GM19467 (cell line): ENCODE data around the gene PRPF6.
A peak's percentile ranks its signal among the peaks of the same experiment; 100 is the strongest.

Experiments used
- ATAC-seq: cut with Tn5 transposase; IDR thresholded peaks from one replicate; pipeline ENCODE4 v1.9.1; 2021; ENCODE audit warnings: mild to moderate bottlenecking, moderate library complexity; ENCODE audit not compliant: unreplicated experiment

Gene PRPF6

DNA sequence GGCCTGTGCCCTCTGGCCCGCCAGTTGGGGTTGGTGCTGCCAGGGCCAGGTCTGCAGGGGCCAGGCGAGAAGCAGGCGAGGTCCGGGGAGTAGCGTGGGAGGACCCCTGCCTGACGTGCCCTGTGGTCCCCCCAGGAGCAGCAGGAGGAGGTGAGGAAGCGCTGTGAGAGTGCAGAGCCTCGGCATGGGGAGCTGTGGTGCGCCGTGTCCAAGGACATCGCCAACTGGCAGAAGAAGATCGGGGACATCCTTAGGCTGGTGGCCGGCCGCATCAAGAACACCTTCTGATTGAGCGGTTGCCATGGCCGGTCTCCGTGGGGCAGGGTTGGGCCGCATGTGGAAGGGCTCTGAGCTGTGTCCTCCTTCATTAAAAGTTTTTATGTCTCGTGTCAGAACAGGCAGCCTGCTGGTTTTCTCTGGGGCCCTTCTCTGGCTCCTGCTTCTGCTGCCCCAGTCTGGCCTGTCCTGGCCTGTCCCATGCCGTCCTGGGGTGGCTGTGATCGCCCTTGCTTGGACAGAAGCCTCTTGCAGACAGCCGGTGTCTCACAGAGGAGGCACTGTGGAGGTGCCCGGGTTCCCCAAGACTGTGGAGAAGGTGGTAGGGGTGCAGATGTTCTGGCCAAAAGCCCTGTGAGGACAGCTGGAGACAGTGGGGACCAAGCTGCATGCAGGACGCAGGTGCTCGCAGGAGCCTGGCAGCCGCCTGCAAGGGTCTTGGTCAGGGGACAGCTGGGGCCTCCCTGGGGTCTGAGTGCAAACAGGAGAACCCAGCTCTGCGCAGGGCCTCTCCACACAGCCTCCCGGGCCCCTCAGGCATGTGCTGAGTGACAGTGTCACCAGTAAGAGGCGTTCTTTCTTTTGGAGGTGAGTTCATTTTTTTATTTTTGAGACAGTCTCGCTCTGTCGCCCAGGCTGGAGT, 52.0 kb downstream of the PRPF6 start:
- no peak for ATAC-seq

DNA sequence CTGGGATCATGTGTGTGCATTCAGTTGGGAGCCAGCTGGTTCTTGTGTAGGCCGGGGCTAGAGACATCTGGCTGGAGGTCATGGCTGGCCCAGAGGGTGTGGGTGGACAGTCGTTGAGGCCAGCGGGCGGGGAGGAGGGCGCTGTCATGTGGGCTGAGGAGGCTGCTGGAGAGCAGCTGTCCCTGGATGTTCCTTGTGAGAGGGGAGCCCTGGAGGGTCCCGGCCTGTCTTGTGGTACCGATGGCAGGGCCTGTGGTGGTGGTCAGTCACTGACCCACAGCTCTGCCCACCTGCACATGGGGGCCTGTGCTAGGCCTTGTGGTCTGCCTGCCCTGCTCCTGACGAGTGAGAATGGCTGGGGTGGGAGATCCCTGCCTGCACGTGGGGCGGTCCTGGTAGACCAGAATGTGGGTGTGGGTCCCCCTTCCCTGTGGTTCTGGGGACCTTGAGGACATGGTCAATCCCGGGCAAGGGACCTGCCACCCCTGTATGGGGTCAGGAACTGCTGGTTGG, 53.1 kb downstream of the PRPF6 start:
- ATAC-seq = no peak

DNA sequence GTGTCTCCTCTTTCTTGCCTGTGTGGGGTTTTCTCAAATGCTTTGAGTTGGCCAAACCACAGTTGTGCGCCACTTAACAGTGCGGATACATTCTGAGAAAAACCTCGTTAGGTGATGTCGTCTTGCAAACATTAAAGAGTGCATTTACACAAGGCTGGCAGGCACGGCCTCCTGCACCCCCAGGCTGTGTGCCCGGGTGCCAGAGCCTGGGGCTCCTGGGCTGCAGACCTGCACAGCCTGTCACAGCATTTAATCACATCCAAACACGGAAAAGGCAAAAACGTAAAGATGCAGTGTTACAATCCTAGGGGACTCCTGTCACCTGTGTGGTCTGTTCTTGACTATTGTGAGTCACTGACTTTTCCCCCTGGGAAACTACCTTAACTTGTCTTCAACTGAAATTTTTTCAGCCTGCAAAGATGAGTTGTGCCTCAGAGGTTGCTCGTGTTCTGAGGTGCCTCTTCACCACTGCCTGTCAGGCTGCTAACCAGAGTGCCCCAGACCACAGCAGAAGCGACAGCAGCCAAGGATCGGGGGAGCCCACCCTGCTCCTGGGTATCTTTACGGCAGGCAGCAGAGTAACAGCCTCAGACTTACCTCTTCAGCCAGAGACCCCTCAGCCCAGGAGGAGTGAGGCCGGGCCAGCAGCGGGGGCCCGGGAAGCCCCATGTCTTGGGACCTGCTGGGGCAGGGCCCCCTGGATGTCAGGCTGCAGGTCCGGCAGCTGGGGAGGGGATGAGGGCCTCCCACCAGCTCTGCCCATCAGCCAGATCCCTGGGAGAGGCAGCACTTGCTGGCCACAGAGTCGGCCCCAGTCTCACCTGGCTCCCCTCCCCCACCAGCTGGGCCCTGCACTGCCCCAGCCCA, 54.4 kb downstream of the PRPF6 start:
- no peak for ATAC-seq

DNA sequence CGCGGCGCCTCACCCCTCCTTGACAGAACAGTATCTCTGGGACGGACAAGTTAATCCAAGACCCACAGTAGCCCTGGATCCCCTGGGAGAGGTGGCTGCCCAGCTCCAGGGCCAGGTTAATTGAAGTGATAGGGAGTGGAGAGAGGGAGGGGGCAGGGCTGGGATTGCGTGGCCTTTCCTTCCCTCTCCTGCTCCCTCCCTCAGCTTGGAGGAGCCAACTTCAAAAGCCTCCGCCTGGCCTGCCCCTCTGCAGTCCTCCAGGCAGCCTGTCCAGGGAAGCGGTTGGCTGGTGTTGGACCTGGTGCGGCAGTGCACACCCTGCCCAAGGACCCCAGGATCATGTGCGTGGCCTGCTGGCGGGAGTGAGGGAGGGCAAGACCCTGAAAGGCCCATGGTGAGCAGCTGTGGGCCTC, 55.0 kb downstream of the PRPF6 start, which contains the start of gene C20orf204:
C20orf204 (plus strand) TSS at position 250 of the 413 bp plus-strand sequence; CDS start at position 392, 142 bp downstream.
- ATAC-seq = no peak

DNA sequence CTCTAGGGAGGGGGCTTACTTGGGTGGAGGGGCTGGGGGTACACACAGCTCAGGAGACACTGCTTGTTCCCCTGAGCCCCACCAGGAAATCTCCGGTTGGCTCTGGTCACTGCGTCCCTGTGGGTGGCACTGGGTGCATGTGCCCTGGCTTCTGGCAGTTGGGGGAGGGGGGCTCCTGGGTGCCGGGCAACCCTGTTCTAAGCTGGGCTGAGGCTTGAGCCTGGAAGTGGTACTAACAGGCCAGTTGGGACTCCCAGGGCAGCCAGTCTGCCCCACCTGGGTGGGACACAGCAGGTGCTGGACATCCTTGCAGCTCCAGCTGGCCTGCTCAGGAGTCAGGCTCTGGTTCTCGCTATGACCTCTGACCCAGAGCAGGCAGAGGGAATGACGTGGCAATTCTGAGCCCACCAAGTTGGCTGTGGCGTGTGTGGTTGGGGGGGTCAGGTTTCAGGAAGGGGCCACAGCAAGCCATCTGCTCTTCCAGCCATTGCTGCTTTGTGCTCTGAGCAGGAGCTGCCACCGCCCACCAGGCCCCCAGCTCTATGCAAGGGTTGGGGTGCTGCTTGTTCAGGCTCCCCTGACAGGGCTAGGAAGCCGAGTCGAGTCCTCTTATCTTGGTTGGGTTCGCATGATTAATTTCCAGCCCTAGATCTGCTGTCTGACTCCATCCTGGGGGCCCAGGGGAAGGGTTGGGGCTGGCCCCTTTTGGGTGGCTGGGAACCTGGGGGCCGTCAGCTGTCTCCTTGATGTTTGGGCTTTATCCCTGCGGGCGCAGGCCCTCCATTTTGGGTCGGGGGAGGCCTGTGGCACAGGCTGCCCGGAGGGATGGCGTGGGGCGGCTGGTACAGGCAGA, 55.6 kb downstream of the PRPF6 start:
- no peak for ATAC-seq

DNA sequence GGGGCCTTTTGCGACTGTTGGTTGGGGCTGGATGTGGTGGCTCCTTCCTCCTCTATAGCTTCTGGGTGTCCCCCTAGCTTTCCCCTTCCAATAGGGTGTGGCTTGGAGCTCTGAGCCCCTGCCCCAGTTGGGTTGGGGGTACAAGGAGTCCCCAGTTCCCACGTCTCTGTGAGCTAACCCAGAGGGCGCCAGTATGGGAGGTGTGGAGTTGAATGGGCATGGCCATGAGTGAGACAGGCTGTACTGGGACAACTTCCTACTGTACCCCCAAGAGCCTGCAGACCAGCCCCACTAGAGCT, 56.2 kb downstream of the PRPF6 start:
- ATAC-seq = no peak

DNA sequence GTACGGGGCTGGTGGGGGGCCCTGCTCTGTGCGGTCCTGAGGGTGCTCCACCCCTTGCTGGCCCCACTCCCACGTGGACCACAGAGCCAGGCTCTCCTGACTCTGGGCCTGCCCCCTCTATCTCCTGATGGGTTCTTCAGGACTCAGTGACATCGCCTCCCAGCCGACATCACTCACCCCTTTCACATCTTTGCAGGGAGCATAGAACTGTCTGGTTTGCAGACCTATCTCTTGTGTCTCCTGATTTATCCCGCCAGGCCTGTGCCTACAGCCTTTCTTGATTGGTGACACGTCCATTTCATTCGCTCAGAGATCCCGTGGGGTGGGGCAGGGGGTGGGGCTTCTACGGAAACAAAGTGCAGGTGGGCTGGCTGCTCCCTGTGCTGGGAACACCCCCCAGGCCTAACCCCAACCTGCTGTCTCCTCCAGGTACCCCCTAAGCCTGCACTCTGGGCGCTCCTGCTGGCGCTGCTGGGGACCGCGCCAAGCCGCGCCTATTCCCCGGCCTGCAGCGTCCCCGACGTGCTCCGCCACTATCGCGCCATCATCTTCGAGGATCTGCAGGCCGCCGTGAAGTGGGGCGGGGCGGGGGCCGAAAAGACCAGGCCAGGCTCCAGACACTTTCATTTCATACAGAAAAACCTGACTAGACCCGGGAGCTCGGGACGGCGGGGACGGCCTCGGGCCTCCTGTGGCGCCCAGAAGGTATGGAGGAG, 56.7 kb downstream of the PRPF6 start:
- ATAC-seq = no peak

DNA sequence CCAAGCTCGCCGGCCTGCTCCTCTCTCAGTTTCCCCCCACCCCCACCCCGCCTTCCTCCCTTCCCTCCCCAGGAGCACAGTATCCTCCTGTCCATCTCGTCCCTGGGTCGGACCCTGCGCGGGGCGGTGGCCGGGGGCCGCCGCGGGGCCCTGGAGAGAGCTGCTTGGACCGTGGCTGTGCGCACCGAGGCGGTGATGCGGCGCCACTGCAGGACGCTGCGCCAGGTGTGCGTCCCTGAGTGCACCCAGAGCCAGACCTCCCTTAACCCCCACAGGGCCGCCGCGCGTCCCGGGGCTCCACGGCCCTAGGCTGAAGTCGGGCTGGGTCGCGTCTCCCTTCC, 57.3 kb downstream of the PRPF6 start:
- ATAC-seq = peak; percentile 19

DNA sequence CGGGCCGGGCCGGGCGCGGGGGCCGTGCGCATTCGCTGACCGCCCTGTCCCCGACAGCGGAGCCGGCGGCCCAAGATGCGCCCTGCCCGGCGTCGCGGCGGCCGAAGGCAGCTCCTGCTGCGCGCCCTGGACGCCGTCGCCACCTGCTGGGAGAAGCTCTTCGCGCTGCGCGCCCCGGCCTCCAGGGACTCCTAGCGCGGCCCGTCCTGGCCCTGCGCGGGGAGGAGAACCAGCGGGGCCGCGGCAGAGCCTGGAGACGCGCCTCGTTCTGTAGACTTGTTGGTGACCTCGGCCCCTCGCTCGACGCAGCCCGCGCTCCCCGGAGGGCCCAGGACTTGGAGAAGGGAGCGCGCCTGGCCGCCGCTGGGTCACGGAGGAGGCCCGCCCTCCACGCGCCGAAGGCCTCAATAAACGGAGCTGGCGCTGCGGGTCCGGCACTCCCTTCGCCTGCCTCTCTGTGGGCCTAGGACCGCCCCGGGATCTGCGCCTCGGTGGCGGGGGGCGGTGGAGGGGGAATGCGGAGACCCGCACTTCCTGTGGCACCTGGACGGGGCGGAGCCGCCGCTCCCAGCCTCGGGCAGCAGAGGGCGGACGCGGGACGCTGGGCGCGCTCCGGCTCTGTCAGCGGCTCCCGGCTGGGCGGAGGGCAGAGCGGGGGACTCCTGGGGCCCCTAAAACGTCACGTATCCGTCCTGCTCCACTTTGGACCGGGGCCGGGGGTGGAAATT, 57.8 kb downstream of the PRPF6 start:
- ATAC-seq = peak; percentile 39

DNA sequence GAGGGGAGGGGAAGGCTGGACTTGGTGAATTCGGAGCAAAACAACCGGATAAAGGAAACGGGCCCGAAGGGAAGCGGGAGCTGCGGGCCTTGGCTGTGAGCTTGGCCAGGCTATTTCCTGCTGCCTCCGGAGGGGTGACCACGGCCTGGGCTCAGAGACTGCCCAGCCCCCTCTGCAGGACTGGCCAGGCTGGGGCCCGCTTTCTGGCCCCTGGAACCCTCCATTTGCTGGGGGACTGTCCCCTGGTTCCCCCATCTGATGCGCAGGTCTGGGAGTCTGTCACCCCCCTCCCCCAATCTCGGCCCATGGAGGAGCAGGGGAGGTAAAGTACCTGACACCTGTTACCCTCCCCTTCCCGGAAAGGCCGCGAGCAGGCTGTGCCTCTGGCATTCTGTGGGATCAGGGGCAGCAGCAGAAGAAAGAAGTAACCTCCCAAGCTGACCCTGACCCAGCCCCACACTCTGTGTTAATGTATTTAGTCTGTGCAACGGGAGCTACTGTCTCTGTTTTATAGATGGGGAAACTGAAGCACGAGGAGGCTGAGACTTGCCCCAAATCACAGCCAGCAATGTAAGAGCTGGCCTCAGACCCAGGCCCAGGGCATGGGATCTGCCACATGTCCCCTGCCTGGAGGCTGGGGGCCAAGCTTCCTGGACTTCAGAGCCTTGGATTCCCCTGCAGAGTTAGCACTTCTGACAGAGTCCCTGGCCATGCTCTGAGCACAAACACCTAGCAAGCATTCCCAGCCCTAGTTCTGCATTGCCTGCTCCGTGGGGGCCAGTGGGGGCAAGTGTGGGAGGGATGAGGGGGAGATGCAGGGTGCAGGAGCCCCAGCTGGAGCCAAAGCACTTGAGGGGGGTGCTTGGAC, 58.6 kb downstream of the PRPF6 start:
- ATAC-seq = peak; percentile 3

DNA sequence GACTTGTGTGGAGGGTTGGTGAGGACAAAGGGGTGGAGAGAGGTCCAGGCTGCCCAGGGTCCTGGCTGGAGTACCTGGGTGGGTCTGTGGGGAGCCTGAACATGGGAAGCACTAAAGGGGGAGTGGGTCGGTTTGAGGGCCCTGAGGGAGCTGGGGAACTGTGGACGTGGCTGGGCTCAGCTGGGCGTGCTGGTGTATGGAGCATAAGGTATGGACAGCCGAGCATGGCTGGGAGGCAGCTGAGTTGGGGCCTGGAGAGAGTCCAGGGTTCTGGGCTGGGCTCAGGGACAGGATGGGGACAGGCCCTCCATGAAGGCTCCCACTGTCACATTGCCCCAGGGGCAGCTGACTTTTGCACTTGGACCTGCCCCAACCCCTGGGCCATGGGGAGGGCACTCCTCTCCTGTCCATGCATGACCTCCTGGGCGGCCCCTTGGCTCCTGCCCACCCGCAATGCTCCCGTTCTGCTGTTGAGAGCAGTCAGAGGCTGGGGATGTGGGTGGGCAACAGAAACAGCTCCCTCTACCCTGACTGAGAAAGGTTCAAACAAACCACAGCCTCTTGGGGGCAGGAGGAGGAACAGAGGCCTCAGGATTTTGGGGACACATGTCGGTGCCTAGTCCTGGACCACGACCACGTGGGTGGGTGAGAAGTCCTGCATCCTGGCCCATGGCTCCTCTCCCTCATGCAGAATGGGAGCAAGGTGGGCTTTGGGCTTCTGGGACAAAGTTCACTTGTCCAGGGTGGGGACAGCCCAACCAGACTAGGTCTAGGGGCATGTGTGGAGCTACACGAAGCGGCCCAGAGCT, 59.5 kb downstream of the PRPF6 start:
- ATAC-seq = no peak

DNA sequence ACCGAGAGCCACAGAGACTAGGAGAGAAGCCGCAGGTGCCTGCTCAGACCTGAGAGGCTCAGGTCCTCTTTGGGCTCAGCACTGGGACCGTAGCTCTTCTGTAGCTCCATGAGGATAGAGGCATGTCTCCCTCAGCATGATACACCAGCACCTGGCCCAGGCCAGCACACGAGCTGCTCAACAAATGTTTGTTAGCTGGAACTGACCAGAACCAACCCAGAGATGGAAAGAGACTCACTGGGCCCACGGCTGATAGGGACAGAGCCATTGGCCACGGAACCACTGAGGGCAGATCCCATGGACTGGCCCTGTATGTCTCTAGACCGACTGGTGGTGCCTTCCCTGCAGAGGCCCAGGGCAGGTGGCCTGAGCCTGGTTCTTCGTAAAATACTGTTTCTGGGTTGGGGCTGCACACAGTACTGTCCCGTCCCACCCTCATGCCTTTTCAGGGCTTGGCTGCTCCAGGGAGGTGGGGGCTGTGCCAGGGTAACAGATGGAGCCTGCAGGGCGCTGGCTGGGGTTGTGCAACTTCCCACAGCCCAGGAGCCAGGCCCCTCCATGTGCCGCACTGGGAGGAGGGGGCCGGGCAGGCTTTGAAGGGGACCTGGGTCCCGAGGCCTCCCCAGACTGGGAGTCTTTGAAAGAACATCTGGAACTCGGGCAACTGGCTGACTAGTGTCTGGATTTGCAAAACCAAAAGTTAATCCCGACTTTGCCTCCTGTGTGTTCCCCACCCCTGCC, 60.3 kb downstream of the PRPF6 start:
- no peak for ATAC-seq

DNA sequence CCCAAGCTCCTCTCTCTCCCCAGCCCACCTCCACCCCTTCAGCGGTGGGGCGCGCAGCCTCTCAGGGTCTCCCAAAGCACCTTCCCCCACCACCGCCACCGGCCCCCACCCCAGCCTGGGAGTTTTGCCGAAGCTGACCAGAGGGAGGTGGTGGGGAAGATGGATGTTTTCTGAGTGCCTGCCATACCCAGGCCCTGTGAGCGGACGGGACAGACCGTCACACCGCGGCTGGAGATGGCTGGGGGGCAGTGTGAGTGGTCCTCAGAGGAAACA, 60.8 kb downstream of the PRPF6 start:
- no peak for ATAC-seq

DNA sequence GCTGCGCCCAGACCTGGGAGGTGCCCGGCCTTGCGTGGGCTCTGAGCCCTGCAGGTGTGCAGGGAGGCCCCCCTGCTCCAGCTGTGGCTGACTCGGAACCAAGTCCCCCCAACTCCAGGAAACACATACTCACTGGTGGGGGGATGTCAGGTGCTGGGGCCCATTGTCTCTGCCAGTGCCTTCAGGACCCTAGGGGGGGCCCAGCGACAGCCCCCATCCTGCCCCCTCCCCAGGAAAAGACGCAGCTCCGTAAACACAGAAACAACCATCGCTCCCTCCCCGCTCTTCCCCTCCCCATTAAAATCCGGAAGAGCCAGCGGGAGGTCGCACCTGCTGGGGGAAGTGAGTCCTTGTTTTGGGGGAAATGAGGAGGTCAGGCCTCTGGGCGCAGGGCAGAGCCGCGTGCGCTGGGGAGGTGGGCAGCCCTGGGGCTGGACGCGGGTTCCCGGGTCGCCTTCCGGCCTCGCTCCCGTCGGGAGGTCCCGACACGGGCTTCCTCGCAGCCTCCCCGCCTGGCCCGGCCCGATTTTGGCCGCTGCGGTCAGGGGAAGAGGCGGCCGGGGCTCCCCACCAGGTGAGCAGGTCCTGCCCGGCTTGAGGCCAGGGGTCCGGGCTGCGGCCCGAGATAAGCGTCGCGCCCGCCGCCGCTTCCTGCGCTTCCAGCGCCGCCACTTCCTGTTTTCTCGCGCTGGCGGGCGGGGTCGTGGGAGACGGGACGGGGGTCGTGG, 61.3 kb downstream of the PRPF6 start:
- no peak for ATAC-seq

DNA sequence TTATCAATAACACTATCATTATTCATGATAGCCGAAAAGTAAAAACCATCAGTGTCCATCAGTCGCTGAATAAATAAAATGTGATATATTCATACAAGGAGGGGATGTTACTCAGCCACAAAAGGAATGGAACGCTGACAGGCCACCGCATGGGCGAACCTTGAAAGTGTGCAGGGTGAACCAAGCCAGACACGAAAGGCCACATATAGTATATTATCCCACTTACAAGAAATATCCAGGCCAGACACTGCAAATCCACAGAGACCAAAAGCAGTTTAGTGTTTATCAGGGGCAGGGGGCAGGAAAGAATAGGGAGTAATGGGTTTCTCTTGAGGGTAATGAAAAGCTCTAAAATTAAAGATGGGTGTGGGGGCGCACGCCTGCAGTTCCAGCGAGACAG, 62.8 kb downstream of the PRPF6 start:
- ATAC-seq = no peak

DNA sequence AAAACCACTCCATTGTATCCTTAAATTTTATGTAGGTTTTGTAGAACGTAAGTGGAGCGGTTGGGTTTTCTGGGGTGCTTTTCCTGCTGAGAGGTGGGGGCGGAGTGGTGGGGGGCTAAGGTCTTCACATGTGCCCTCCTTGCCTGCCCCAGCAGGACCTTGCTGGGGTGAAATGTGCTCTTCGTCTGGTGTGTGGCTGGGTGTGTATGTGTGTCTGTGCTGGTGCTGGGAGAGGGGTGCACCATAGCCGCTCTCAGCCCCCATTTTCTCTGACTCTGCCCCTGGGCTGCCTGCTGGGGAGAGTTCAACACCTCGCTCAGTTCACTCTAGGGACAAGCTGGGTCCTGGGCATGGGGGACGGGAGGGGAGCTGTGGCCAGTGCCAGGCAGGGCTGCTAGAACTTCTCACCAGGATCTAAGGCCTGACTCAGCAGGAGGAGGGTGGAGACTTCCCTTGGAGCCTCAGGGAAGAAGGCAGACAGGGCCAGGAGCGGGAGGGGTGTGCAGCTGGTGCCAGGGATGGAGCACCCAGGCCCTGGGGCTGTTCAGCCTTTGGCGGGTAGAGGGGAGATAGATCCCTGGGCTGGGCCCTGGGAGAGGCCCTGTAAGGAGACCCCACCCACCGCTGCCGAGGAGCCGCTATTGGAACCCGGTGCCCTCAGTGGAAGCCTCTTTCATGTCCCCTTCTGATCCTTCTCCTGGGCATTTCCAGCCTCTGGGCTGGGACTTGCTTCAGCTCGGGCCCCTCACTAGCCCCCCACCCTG, 63.7 kb downstream of the PRPF6 start:
- no peak for ATAC-seq
